Body of pancreas (tissue), 4 donors: Measurements from ENCODE around the gene KRT3. TPM values are rescaled to one million over a fixed set of nuclear protein-coding genes. Genes with fewer than 3 reads are reported as not detected.

Source experiments
- ATAC-seq: fragments of 150-250 bp; one replicate; pipeline ENCODE4 v1.9.1; 2016
- DNase-seq, 4 donors: peaks; one replicate each; pipeline ENCODE4 v3.0.0-alpha.2; 2019
- H3K27ac ChIP-seq, 4 donors: fragments of 200-600 bp; sonication (generic); 1 replicate in 3 of 4; 2 replicates in 1 of 4; pipeline versions ENCODE4 v1.5.1 to v1.6.1; 2016 to 2019; ENCODE audit warnings: mild to moderate bottlenecking in 1 of 4, mixed read lengths in 1 of 4, moderate library complexity in 1 of 4
- H3K27me3 ChIP-seq, 2 donors: fragments of 200-600 bp; sonication (generic); one replicate each; pipeline ENCODE4 v1.6.0; 2016; ENCODE audit warnings: mild to moderate bottlenecking in 1 of 2
- H3K36me3 ChIP-seq, 2 donors: fragments of 200-600 bp; sonication (generic); replicated peaks in 1 of 2; 2 replicates each; pipeline ENCODE4 v1.5.1; 2016; ENCODE audit warnings: low read depth in 2 of 2; ENCODE audit not compliant: insufficient read depth in 1 of 2
- H3K4me1 ChIP-seq: fragments of 200-600 bp; sonication (generic); one replicate; pipeline ENCODE4 v1.6.0; 2016
- H3K4me3 ChIP-seq, 2 donors: fragments of 200-600 bp; sonication (generic); 1 replicate in 1 of 2; 2 replicates in 1 of 2; pipeline ENCODE4 v1.5.1; 2016 to 2019
- H3K9me3 ChIP-seq, 3 donors: fragments of 200-600 bp; sonication (generic); 1 replicate in 2 of 3; 2 replicates in 1 of 3; pipeline ENCODE4 v1.5.1; 2016
- CTCF ChIP-seq, 7 experiments: fragments of 450-650 bp in 4 of 7; fragments of 200-600 bp in 3 of 7; sonication (generic) in 3 of 7; IDR thresholded peaks; one replicate each; pipeline ENCODE4 v1.5.1; 2016 to 2019; ENCODE audit warnings: antibody characterized with exemption in 7 of 7
- POLR2A ChIP-seq, 3 donors: fragments of 450-650 bp; IDR thresholded peaks; one replicate each; pipeline ENCODE4 v1.6.1; 2016; ENCODE audit warnings: antibody characterized with exemption in 3 of 3, mild to moderate bottlenecking in 2 of 3
- WGBS, 2 donors: methylation state at CpG; one replicate each; pipeline ENCODE4 v1.1.5; 2017; 5-methylcytosine and 5-hydroxymethylcytosine counted together
- intact Hi-C: fragments of 100-400 bp; cut with DNase I; formaldehyde crosslinking; loops from one replicate; pipeline ENCODE4 v1.15.1; 2023
- total RNA-seq, 2 donors: library from RNA; depleted of rRNA; stranded (reverse); fragments of >200 nt; gene quantifications; one replicate each; pipeline ENCODE4 v1.1.0, GENCODE V29; 2016

KRT3 gene
- total RNA-seq, 2 donors from 2014 or later: not detected

DNA sequence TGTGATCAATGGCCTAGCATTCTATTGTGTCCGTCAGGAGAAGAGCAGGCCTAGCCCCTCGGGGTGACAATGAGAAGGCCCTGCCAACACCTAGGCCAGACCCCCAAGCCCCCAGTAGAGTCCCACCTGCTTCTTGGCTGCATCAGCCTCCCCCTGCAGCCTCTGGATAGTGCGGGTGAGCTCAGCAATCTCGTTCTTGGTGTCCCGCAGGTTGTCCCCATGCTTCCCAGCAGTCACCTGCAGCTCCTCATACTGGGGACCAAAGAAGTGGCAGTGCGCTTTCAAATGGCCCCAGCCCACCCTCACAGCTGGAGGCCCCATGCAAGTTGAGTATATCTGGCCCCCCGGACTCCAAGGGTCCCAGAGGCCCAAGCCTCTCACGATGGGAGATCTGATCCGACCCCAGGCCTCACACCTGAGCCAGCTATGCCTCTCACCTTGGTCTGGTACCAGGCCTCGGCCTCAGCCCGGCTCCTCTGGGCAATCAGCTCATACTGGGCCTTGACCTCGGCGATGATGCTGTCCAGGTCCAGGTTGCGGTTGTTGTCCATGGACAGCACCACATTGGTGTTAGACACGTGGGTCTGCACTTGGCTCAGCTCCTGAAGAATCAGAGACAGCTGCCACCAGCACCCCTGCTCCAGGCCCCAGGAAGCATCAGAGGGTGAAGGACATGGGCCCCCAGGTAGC lies 28.0 kb upstream of the KRT3 start:
- no peaks in the 10 kb centered on the region for H3K27me3 ChIP-seq
- no peaks in the 10 kb centered on the region for H3K9me3 ChIP-seq
- WGBS, 2 donors: 63 to 84% methylated on average over 2 to 15 of the region's 15 CpGs
- TF ChIP-seq CTCF (IDR thresholded peaks at IDR 0.05): no peak
- no peak for TF ChIP-seq POLR2A (IDR thresholded peaks at IDR 0.05)
- no peak overlapping the region for H3K27ac ChIP-seq
- H3K36me3 ChIP-seq: no peaks in the 10 kb centered on the region
- H3K4me1 ChIP-seq: no peaks in the 10 kb centered on the region
- intact Hi-C loops: no loop called here
- no peak for DNase-seq
- no peak overlapping the region for H3K4me3 ChIP-seq
- ATAC-seq: no peak

DNA sequence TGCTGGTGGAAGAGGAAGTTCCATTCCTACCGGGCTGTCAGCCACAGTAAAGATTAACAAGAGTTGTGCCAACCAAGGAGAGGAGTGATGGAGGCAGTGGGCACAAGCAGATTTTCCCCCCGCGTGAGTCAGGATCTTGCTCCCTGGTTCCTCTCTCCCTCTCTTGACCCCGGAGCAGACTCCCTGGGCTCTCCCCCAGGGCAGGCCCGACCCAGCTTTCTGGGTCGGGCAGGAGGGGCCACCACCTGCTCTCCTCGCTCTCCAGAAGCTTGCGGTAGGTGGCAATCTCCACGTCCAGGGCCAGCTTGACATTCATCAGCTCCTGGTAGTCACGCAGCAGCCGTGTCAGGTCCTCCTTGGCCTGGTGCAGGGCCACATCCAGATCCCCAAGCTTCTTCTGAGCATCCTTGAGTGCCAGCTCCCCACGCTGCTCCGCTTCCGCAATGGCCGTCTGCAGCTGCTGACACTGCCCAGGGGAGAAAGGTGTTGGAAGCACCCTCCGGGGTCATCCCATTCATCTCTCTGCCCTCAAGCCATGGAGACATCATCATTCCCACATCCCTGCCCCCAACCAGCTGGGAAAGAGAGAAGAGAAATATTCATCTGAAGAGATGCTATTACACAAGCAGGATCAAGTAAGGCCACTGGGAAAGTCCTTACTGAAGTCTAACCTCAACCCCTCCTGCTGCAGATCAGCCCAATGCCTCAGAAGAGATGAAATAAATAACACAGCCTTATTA lies 27.0 kb upstream of the KRT3 start:
- Histone ChIP-seq H3K27me3 (no peaks in the 10 kb centered on the region), H3K36me3 (no peaks in the 10 kb centered on the region), H3K4me1 (no peaks in the 10 kb centered on the region), H3K9me3 (no peaks in the 10 kb centered on the region), H3K27ac (no peak overlapping the region), H3K4me3 (no peak overlapping the region)
- intact Hi-C loops: no loop called here
- ATAC-seq: no peak
- DNase-seq: no peak
- TF ChIP-seq POLR2A (IDR thresholded peaks at IDR 0.05): no peak
- WGBS, 2 donors: 58 to 63% methylated on average over 12 to 16 of the region's 16 CpGs

- DNase-seq (peak in 2 of 4 donors; percentile 11 to 23), ATAC-seq (peak; percentile 21)
- Histone ChIP-seq H3K27ac (no peak overlapping the region), H3K36me3 (no peaks in the 10 kb centered on the region), H3K4me3 (no peak overlapping the region), H3K9me3 (no peaks in the 10 kb centered on the region), H3K27me3 (no peaks in the 10 kb centered on the region), H3K4me1 (no peaks in the 10 kb centered on the region)
- TF ChIP-seq CTCF (IDR thresholded peaks at IDR 0.05) (no peak), POLR2A (IDR thresholded peaks at IDR 0.05) (no peak)
- intact Hi-C loops: no loop called here
- 67 to 70% methylated on average over 6 to 10 of the region's 10 CpGs for whole genome bisulfite sequencing, 2 donors
Observed at GRCh38 chr12:52821826-52822660, 26.1 kb upstream of the KRT3 start.

DNA sequence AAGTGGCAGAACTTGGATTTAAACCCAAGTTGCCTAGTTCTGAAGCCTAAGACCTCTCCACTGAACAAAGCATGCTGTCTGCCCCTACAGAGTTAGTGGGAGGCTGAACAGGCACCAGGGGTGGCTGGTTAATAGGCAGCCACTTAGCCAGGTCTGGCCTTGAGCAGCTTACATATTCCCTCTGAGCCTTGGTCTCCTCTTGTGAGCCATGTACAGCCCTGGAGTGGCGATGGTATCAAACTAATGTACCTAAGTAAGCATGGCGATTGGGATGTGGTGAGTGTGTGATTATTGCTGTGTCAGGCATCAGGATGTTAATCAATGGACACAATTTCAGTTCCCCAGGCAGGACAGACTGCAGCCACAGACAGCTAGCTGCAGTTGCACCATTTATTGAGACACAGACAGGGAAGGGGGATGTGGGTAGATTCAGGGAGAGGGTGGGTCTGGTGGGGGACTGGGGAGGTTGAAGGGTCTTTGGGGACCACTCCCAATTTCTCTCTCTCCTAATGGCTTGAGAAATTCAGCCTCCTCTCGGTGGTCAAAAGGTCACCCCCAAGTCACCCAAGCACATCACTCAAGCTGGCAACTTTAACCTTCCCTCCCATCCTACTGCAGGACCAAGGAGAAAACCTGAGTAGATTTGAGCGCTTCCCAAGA lies 25.3 kb upstream of the KRT3 start:
- Histone ChIP-seq H3K4me3 (no peak overlapping the region), H3K27me3 (no peaks in the 10 kb centered on the region), H3K27ac (no peak overlapping the region), H3K4me1 (no peaks in the 10 kb centered on the region), H3K36me3 (no peaks in the 10 kb centered on the region), H3K9me3 (no peaks in the 10 kb centered on the region)
- WGBS, 2 donors: 76 to 78% methylated on average over 2 to 4 of the region's 4 CpGs
- DNase-seq (no peak), ATAC-seq (no peak)
- TF ChIP-seq CTCF (IDR thresholded peaks at IDR 0.05) (no peak), POLR2A (IDR thresholded peaks at IDR 0.05) (no peak)
- intact Hi-C loops: no loop called here

DNA sequence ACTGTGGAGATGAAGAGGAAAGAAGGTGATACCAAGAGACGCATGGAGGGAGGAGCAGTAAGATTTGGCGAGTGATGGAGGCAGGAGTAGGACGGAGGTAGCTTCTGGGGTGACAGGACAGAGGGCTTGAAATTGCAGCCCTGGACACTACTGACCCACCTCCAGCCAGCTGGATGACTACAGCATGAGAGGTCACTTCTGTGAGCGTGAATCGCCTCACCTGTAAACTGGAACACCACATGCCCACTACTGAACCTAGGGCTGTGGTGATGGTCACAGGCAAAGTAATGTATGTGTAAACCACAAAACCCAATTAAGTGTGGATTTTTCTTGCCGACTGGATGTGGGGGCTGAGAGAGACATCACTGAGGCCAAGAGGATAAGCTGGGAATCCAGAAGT lies 24.6 kb upstream of the KRT3 start:
- H3K4me1 ChIP-seq: no peaks in the 10 kb centered on the region
- H3K27ac ChIP-seq: no peak overlapping the region
- H3K4me3 ChIP-seq: no peak overlapping the region
- ATAC-seq: no peak
- TF ChIP-seq POLR2A (IDR thresholded peaks at IDR 0.05): no peak
- TF ChIP-seq CTCF (IDR thresholded peaks at IDR 0.05): no peak
- intact Hi-C loops: no loop called here
- 88 to 96% methylated on average over 6 of the region's 6 CpGs for WGBS, 2 donors
- no peaks in the 10 kb centered on the region for H3K36me3 ChIP-seq
- no peaks in the 10 kb centered on the region for H3K9me3 ChIP-seq
- DNase-seq: no peak
- no peaks in the 10 kb centered on the region for H3K27me3 ChIP-seq
